Neuronal stem cell (in vitro differentiated cells): ENCODE measurements around the gene STIMATE.

Source experiments
- DNase-seq: peaks from one replicate; pipeline ENCODE4 v3.0.0-alpha.2; 2013; ENCODE audit warnings: low spot score
- H2AFZ ChIP-seq: one replicate; pipeline ENCODE4 v1.6.1; 2013; ENCODE audit warnings: mild to moderate bottlenecking, low read length, inconsistent platforms
- H2AK5ac ChIP-seq: 2 replicates; pipeline ENCODE4 v1.6.1; 2013; ENCODE audit warnings: low read depth, mild to moderate bottlenecking, inconsistent platforms, low read length, moderate library complexity, mixed read lengths
- H2BK120ac ChIP-seq: 2 replicates; pipeline ENCODE4 v1.6.1; 2013; ENCODE audit warnings: low read depth, mild to moderate bottlenecking, inconsistent platforms, low read length, moderate library complexity, mixed read lengths
- H2BK12ac ChIP-seq: one replicate; pipeline ENCODE4 v1.6.1; 2013; ENCODE audit warnings: low read length, inconsistent platforms
- H2BK15ac ChIP-seq: 2 replicates; pipeline ENCODE4 v1.6.1; 2013; ENCODE audit warnings: mild to moderate bottlenecking, low read length, inconsistent platforms, mixed read lengths
- H2BK5ac ChIP-seq: one replicate; pipeline ENCODE4 v1.6.1; 2013; ENCODE audit warnings: inconsistent platforms, mild to moderate bottlenecking, low read length, moderate library complexity
- H3K14ac ChIP-seq: one replicate; pipeline ENCODE4 v1.6.1; 2013; ENCODE audit warnings: low read length, inconsistent platforms
- H3K18ac ChIP-seq: 2 replicates; pipeline ENCODE4 v1.6.1; 2013; ENCODE audit warnings: low read length, inconsistent platforms
- H3K23ac ChIP-seq: 2 replicates; pipeline ENCODE4 v1.6.1; 2013; ENCODE audit warnings: low read depth, mild to moderate bottlenecking, mixed read lengths, low read length, inconsistent platforms; ENCODE audit not compliant: poor library complexity
- H3K27ac ChIP-seq: replicated peaks from 3 replicates; pipeline ENCODE4 v1.5.1; 2013; ENCODE audit warnings: low read length, inconsistent platforms
- H3K27me3 ChIP-seq, 3 experiments: 2 replicates each; pipeline ENCODE4 v1.6.1; 2013; ENCODE audit warnings: low read length in 3 of 3, mild to moderate bottlenecking in 2 of 3, inconsistent platforms in 1 of 3, low read depth in 1 of 3, mixed read lengths in 1 of 3, moderate library complexity in 1 of 3; ENCODE audit not compliant: control insufficient read depth in 3 of 3, insufficient read depth in 3 of 3
- H3K36me3 ChIP-seq, 2 donors: replicated peaks in 1 of 2; 2 replicates each; pipeline ENCODE4 v1.6.1; 2013; ENCODE audit warnings: low read length in 2 of 2; ENCODE audit not compliant: control insufficient read depth in 2 of 2, insufficient read depth in 2 of 2
- H3K4ac ChIP-seq: 2 replicates; pipeline ENCODE4 v1.6.1; 2013; ENCODE audit warnings: inconsistent platforms, mild to moderate bottlenecking, low read length, moderate library complexity
- H3K4me1 ChIP-seq, 2 donors: 1 replicate in 1 of 2; 2 replicates in 1 of 2; pipeline ENCODE4 v1.6.1; 2013; ENCODE audit warnings: low read length in 2 of 2, low read depth in 1 of 2; ENCODE audit not compliant: control insufficient read depth in 2 of 2, insufficient read depth in 1 of 2
- H3K4me2 ChIP-seq: one replicate; pipeline ENCODE4 v1.6.1; 2013; ENCODE audit warnings: mild to moderate bottlenecking, low read length, inconsistent platforms; ENCODE audit not compliant: insufficient read depth, poor library complexity, severe bottlenecking
- H3K4me3 ChIP-seq, 2 donors: 2 replicates each; pipeline ENCODE4 v1.5.1; 2013; ENCODE audit warnings: low read length in 2 of 2, mild to moderate bottlenecking in 2 of 2, inconsistent platforms in 1 of 2, moderate library complexity in 1 of 2
- H3K79me1 ChIP-seq: one replicate; pipeline ENCODE4 v1.6.1; 2013; ENCODE audit warnings: low read depth, mild to moderate bottlenecking, inconsistent platforms, low read length, moderate library complexity
- H3K9ac ChIP-seq: one replicate; pipeline ENCODE4 v1.6.1; 2013; ENCODE audit warnings: mild to moderate bottlenecking, low read depth, low read length, inconsistent platforms; ENCODE audit not compliant: poor library complexity
- H3K9me3 ChIP-seq, 2 donors: replicated peaks in 1 of 2; 2 replicates each; pipeline versions ENCODE3 to v1.6.1; 2013; ENCODE audit warnings: low read length in 2 of 2, mild to moderate bottlenecking in 2 of 2, inconsistent platforms in 1 of 2, low read depth in 1 of 2, mixed read lengths in 1 of 2, moderate library complexity in 1 of 2; ENCODE audit not compliant: control insufficient read depth in 2 of 2, insufficient read depth in 1 of 2
- H4K8ac ChIP-seq: one replicate; pipeline ENCODE4 v1.6.1; 2013; ENCODE audit warnings: low read depth, mild to moderate bottlenecking, inconsistent platforms, low read length, moderate library complexity
- H4K91ac ChIP-seq: one replicate; pipeline ENCODE4 v1.6.1; 2013; ENCODE audit warnings: low read length, low read depth, mild to moderate bottlenecking, inconsistent platforms; ENCODE audit not compliant: poor library complexity
- WGBS, 2 donors: extraction: QIAGEN DNeasy Blood & Tissue Kit; methylation state at CpG; one replicate each; pipeline ENCODE4 v1.1.7; 2013; ENCODE audit warnings: missing lambda C conversion rate in 2 of 2, mixed read lengths in 1 of 2; ENCODE audit not compliant: insufficient read length in 2 of 2, insufficient replicate concordance in 1 of 2; ENCODE audit errors: extremely low coverage in 2 of 2; 5-methylcytosine and 5-hydroxymethylcytosine counted together

The STIMATE gene

DNA sequence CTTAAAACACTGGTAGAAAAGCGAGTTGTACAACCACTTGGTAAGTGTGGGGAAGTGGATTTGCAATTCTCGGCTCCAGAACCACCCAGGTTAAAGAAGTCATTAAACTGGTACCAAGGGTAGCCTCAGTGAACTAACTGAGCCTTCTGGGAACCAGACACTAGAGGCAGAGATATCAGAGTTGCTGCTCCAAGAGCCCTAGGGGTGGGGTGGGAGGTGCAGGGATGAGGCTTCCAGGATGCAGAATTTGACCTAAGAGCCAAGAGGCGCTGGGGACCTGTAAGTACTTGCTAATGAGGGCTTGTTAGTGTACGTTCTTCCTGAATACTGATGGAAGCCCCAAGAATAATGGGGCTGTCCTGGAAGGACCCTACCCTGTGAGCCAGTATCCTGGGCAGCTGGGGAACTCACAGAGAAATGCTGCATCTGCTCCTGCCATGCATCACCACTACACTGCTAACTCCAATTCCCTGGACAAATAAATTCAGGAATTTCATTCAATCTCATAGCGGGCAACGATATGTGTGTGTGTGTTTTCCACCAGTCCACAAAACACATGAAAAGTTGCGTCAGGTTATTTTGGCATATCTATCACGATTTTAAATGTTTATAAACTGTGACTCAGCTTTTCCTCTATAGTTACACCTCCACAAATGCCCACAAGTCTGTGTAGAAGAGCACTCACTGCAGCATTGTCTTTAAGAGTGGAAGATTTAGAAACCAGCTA is 23.8 kb downstream of the STIMATE start:
- no peak overlapping the region for H4K8ac ChIP-seq
- H3K23ac ChIP-seq, result no peak overlapping the region
- H3K4me2 ChIP-seq, result no peak overlapping the region
- no peak overlapping the region for H2AK5ac ChIP-seq
- no peaks in the 10 kb centered on the region for H3K36me3 ChIP-seq
- peaks cover 0 to 11% of the 10 kb centered on the region in 2 donors for H3K4me1 ChIP-seq
- no peak overlapping the region for H2AFZ ChIP-seq
- peaks cover 0 to 2% of the 10 kb centered on the region in 2 donors for H3K9me3 ChIP-seq
- no peak overlapping the region for H3K18ac ChIP-seq
- no peak overlapping the region for H2BK15ac ChIP-seq
- H3K27me3 ChIP-seq, result no peaks in the 10 kb centered on the region
- no peak overlapping the region for H2BK12ac ChIP-seq
- H3K4ac ChIP-seq, result no peak overlapping the region
- H3K14ac ChIP-seq, result no peak overlapping the region
- no peak overlapping the region for H2BK120ac ChIP-seq
- peaks cover 4% of the 10 kb centered on the region for H3K79me1 ChIP-seq
- no CpG with 5 or more reads among the region's 8 CpGs for WGBS, 2 donors
- no peak overlapping the region for H2BK5ac ChIP-seq
- no peak overlapping the region for H3K27ac ChIP-seq
- no peak overlapping the region for H4K91ac ChIP-seq
- H3K4me3 ChIP-seq, result no peak overlapping the region
- no peak overlapping the region for H3K9ac ChIP-seq
- DNase-seq, result no peak

GRCh38 chr3:52872245-52872644 is 25.1 kb downstream of the STIMATE start:
- H2AFZ ChIP-seq, result no peak overlapping the region
- no peak overlapping the region for H2BK12ac ChIP-seq
- H3K27ac ChIP-seq, result no peak overlapping the region
- WGBS, 2 donors, result no CpG with 5 or more reads among the region's 3 CpGs
- H4K8ac ChIP-seq, result no peak overlapping the region
- no peak overlapping the region for H2BK120ac ChIP-seq
- no peak overlapping the region for H3K23ac ChIP-seq
- H3K79me1 ChIP-seq, result peaks cover 4% of the 10 kb centered on the region
- H2BK5ac ChIP-seq, result no peak overlapping the region
- H3K9ac ChIP-seq, result no peak overlapping the region
- H4K91ac ChIP-seq, result no peak overlapping the region
- H3K4me2 ChIP-seq, result no peak overlapping the region
- H3K36me3 ChIP-seq, result no peaks in the 10 kb centered on the region
- no peak overlapping the region for H3K14ac ChIP-seq
- H2BK15ac ChIP-seq, result no peak overlapping the region
- no peak overlapping the region for H2AK5ac ChIP-seq
- no peak overlapping the region for H3K4me3 ChIP-seq
- H3K27me3 ChIP-seq, result no peaks in the 10 kb centered on the region
- H3K4me1 ChIP-seq, result peaks cover 0 to 11% of the 10 kb centered on the region in 2 donors
- no peak overlapping the region for H3K18ac ChIP-seq
- no peaks in the 10 kb centered on the region for H3K9me3 ChIP-seq
- DNase-seq, result no peak
- H3K4ac ChIP-seq, result no peak overlapping the region

DNA sequence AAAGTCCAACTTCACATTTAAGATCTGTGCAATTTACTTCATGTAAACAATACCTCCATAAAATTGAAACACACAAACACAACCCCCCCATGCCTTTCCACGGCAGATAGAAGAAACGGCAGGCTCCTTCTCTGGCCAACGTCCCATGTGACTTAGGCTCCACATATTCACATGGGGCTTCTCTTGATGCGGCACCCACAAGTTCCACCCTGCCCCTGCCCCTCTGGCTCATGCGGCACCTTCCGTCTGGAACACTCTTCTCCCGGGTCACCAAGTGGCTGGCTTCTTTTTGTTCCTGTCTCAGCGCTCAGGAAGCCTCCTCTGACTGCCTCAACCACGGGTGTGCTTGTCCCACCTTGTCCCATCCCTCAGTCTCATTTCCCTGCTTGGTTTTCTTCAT is 25.6 kb downstream of the STIMATE start:
- H3K9ac ChIP-seq, result no peak overlapping the region
- peaks cover 4% of the 10 kb centered on the region for H3K79me1 ChIP-seq
- H2AK5ac ChIP-seq, result no peak overlapping the region
- no peaks in the 10 kb centered on the region for H3K36me3 ChIP-seq
- no peak overlapping the region for H2BK12ac ChIP-seq
- H4K91ac ChIP-seq, result no peak overlapping the region
- no peak overlapping the region for H3K4ac ChIP-seq
- no peak overlapping the region for H3K4me3 ChIP-seq
- no peak overlapping the region for H2AFZ ChIP-seq
- no peak overlapping the region for H2BK120ac ChIP-seq
- no peak overlapping the region for H2BK5ac ChIP-seq
- no peaks in the 10 kb centered on the region for H3K9me3 ChIP-seq
- no peak overlapping the region for H2BK15ac ChIP-seq
- no peak overlapping the region for H3K23ac ChIP-seq
- no peaks in the 10 kb centered on the region for H3K27me3 ChIP-seq
- H3K14ac ChIP-seq, result no peak overlapping the region
- no peak overlapping the region for H3K27ac ChIP-seq
- DNase-seq, result no peak
- H3K4me1 ChIP-seq, result peaks cover 0 to 11% of the 10 kb centered on the region in 2 donors
- no peak overlapping the region for H4K8ac ChIP-seq
- H3K4me2 ChIP-seq, result no peak overlapping the region
- no peak overlapping the region for H3K18ac ChIP-seq
- no CpG with 5 or more reads among the region's 9 CpGs for WGBS, 2 donors

DNA sequence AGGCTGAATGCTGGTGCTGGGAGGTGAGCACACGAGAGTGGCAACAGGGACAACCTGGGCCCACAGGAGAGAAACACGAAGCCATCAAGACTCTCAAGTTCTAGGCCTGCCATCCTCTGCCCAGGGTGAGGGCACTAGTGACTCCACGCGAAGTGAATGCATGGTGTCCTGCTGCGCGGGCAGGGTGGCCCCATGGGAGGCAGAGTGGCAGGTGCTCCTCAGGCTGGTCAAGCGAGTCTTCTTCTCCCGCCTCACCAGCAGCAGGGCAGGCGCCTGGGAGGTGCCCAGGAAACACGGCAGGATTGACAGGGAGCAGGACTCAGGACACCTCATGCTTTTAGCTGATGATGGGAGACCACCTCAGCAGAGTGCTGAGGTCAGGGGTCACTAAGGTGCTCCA is 26.9 kb downstream of the STIMATE start:
- no peak overlapping the region for H4K8ac ChIP-seq
- H3K4me1 ChIP-seq, result peaks cover 0 to 7% of the 10 kb centered on the region in 2 donors
- H3K4me2 ChIP-seq, result no peak overlapping the region
- no peak overlapping the region for H3K4me3 ChIP-seq
- no peak overlapping the region for H3K27ac ChIP-seq
- no peak overlapping the region for H3K9ac ChIP-seq
- peaks cover 2% of the 10 kb centered on the region for H3K79me1 ChIP-seq
- H3K4ac ChIP-seq, result no peak overlapping the region
- H4K91ac ChIP-seq, result no peak overlapping the region
- H2BK15ac ChIP-seq, result no peak overlapping the region
- H2AFZ ChIP-seq, result no peak overlapping the region
- H3K36me3 ChIP-seq, result no peaks in the 10 kb centered on the region
- no CpG with 5 or more reads among the region's 10 CpGs for WGBS, 2 donors
- no peaks in the 10 kb centered on the region for H3K27me3 ChIP-seq
- H3K23ac ChIP-seq, result no peak overlapping the region
- H2BK120ac ChIP-seq, result no peak overlapping the region
- no peak overlapping the region for H2BK12ac ChIP-seq
- no peak overlapping the region for H3K14ac ChIP-seq
- no peak overlapping the region for H2BK5ac ChIP-seq
- DNase-seq, result no peak
- no peak overlapping the region for H2AK5ac ChIP-seq
- no peak overlapping the region for H3K18ac ChIP-seq
- peaks cover 0 to 3% of the 10 kb centered on the region in 2 donors for H3K9me3 ChIP-seq
